ENCODE results near the gene SAMD10. TPM values are rescaled to one million over a fixed set of nuclear protein-coding genes. Genes with fewer than 3 reads are reported as not detected.
A peak's percentile ranks its signal among the peaks of the same experiment; 100 is the strongest.

SAMD10 gene
- total and polyA plus RNA-seq, 8 donors = 2.9 to 68.1 (median 6.5) TPM

GRCh38 chr20:63982937-63983336, 3.5 kb upstream of the SAMD10 start:
- Histone ChIP-seq H3K36me3 (peaks cover 36 to 54% (median 54%) of the 10 kb centered on the region in 4 donors), H3K27me3 (peaks cover 0 to 7% (median 0%) of the 10 kb centered on the region in 3 donors), H3K4me1 (peaks cover 33 to 61% (median 46%) of the 10 kb centered on the region in 4 donors), H3K27ac (no peak overlapping the region), H3K9me3 (no peaks in the 10 kb centered on the region), H3K4me3 (no peak overlapping the region)
- no peak for DNase-seq
- 89 to 94% (median 90%) methylated on average over 14 of the region's 14 CpGs for WGBS, 5 donors
- intact Hi-C loops (cut with DNase I; ENCODE audit: low total_unique reads) = no loop called here
- no peak for TF ChIP-seq POLR2AphosphoS5 (IDR thresholded peaks at IDR 0.05)
- no peak for TF ChIP-seq CTCF (IDR thresholded peaks at IDR 0.05)
- TF ChIP-seq POLR2A (IDR thresholded peaks at IDR 0.05) = no peak
- TF ChIP-seq EP300 (IDR thresholded peaks at IDR 0.05) = no peak

GRCh38 chr20:63980806-63981728, 1.6 kb upstream of the SAMD10 start, which contains the start of gene PRPF6:
Gene PRPF6 (plus strand): TSS chr20:63981132. CDS start chr20:63981246, 114 bp downstream.
- H3K9me3 ChIP-seq = no peaks in the 10 kb centered on the region
- WGBS, 5 donors = 0 to 1% (median 1%) methylated on average over 47 to 75 of the region's 75 CpGs
- peak within 1 kb of the TSS; percentile 84 to 87 (median 86) for H3K4me3 ChIP-seq
- peaks cover 34 to 40% (median 36%) of the 10 kb centered on the region in 4 donors for H3K36me3 ChIP-seq
- peak; percentile 96 to 99 for DNase-seq
- intact Hi-C loops (cut with DNase I; ENCODE audit: low total_unique reads) = no loop called here
- peaks cover 33 to 64% (median 49%) of the 10 kb centered on the region in 4 donors for H3K4me1 ChIP-seq
- peaks cover 0 to 7% (median 0%) of the 10 kb centered on the region in 3 donors for H3K27me3 ChIP-seq
- peak; percentile 91 to 97 (median 93) for TF ChIP-seq POLR2AphosphoS5 (IDR thresholded peaks at IDR 0.05)
- TF ChIP-seq EP300 (IDR thresholded peaks at IDR 0.05) = no peak
- TF ChIP-seq POLR2A (IDR thresholded peaks at IDR 0.05) = peak in 1 of 4 donors; percentile 10
- peak in 4 of 7 experiments; percentile 58 to 88 (median 78) for TF ChIP-seq CTCF (IDR thresholded peaks at IDR 0.05)
- peak within 1 kb of the TSS; percentile 87 to 90 (median 89) for H3K27ac ChIP-seq

GRCh38 chr20:63980317-63980805, 919 bp upstream of the SAMD10 start:
- DNase-seq = no peak
- intact Hi-C loops (cut with DNase I; ENCODE audit: low total_unique reads) = no loop called here
- peaks cover 0 to 7% (median 0%) of the 10 kb centered on the region in 3 donors for H3K27me3 ChIP-seq
- H3K27ac ChIP-seq = peak overlapping the region; percentile 87 to 90 (median 89)
- peak overlapping the region; percentile 84 to 87 (median 86) for H3K4me3 ChIP-seq
- WGBS, 5 donors = 48 to 62% (median 55%) methylated on average over 14 to 15 of the region's 15 CpGs
- TF ChIP-seq CTCF (IDR thresholded peaks at IDR 0.05) = no peak
- TF ChIP-seq EP300 (IDR thresholded peaks at IDR 0.05) = no peak
- no peak for TF ChIP-seq POLR2A (IDR thresholded peaks at IDR 0.05)
- TF ChIP-seq POLR2AphosphoS5 (IDR thresholded peaks at IDR 0.05) = no peak
- H3K9me3 ChIP-seq = no peaks in the 10 kb centered on the region
- peaks cover 33 to 64% (median 49%) of the 10 kb centered on the region in 4 donors for H3K4me1 ChIP-seq
- peaks cover 28 to 35% (median 28%) of the 10 kb centered on the region in 4 donors for H3K36me3 ChIP-seq

GRCh38 chr20:63979229-63979556, 249 bp downstream of the SAMD10 start:
- H3K27ac ChIP-seq = peak overlapping the region; percentile 87 to 90 (median 89)
- DNase-seq = peak in 1 of 2 donors; percentile 50
- intact Hi-C loops (cut with DNase I; ENCODE audit: low total_unique reads) = no loop called here
- 0 to 2% (median 0%) methylated on average over 17 to 47 of the region's 47 CpGs; no CpG with 5 or more reads in 1 of the 5 donors for WGBS, 5 donors
- H3K4me3 ChIP-seq = peak overlapping the region; percentile 61 to 86 (median 71)
- peaks cover 0 to 7% (median 0%) of the 10 kb centered on the region in 3 donors for H3K27me3 ChIP-seq
- peaks cover 33 to 70% (median 60%) of the 10 kb centered on the region in 4 donors for H3K4me1 ChIP-seq
- TF ChIP-seq POLR2A (IDR thresholded peaks at IDR 0.05) (no peak), POLR2AphosphoS5 (IDR thresholded peaks at IDR 0.05) (no peak), CTCF (IDR thresholded peaks at IDR 0.05) (no peak), EP300 (IDR thresholded peaks at IDR 0.05) (no peak)
- peaks cover 17 to 27% (median 17%) of the 10 kb centered on the region in 4 donors for H3K36me3 ChIP-seq
- no peaks in the 10 kb centered on the region for H3K9me3 ChIP-seq

Measured in stomach (tissue), 9 donors.